Middle frontal gyrus (tissue), 1 donor: ENCODE measurements around the gene HOXA11.

ENCODE experiments used
- DNase-seq: peaks from one replicate; pipeline ENCODE4 v3.0.0-alpha.2; 2015; ENCODE audit warnings: low spot score; ENCODE audit errors: extremely low spot score

Gene HOXA11

DNA sequence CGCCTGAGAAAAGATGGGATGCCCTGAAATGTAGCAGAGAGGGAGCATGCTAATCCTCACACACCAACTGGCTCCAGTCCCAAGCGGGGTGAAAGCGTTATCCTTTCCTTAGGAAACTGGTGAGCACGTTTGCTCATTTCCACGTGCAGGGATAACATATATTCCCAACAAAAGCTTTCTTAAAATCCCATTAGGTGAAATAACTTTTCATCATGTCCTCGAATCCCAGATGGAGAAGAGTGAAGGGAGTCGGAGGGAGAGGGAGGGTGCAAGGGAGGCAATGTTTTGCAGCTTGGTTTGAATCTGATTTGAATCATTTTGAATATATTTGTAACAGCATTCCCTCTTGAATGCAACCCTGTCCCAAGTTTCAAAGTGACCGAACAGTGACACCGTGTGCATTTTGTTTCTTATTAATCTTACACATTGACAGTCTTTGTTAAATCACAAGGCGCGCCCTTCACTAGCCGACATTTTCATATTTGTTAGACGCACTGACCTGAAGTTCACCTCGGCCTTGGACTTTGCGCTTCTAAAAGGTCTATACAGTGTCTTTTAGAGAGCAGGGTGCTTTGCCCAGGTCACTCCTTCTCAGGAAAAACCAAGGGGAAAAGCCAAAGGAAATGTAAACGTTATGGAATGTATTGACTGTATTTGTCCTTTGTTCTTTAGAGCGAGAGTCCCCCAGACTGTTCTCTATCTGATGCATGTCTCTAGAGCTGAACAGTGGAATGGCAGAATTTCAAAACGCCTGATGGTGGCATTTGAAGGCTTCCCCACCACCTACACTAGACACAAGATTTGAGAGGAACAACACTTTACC is 51.4 kb downstream of the HOXA11 start:
- DNase-seq, result no peak

DNA sequence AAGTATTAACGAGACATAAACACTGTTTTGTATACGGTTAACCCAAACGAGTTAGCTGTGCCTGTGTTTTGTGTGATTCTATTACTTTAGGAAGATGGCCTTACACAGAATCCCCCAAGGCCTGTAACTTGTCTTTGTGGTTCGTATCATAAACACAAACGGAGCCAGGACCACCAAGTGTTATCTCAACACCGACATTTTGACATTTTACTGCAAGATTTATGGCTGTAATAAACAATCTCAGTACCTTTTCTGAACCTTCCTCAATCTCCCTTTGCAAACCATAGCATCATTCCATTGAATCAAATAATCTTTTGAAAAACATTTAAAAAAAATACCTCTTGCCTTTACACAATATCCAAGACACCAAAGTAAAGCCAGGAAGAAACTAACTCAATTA is 52.1 kb downstream of the HOXA11 start:
- DNase-seq, result no peak

DNA sequence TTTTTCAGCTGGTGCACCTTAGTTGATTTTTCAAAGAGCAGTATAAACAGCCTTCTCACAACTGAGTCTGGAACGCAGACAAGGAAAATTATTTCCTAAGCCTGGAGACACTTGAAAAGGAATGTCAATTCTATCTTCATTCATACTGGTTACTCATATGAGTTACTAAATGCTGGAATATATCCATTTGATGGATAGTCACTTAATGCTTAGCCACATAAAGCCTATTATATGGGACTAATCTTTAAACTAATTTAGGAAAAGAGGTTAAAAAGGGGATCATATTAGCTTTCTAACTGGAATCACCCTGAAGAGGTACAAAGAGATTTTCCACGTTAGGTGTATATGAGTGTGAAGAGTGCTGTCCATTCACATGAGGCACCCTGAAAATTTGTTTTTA is 52.8 kb downstream of the HOXA11 start:
- no peak for DNase-seq

- no peak for DNase-seq
These were observed 53.6 kb downstream of the HOXA11 start for GRCh38 chr7:27131390-27131819.
